ENCODE measurements around the gene TBC1D3K. TPM values are rescaled to one million over a fixed set of nuclear protein-coding genes. Genes with fewer than 3 reads are reported as not detected.

Gene TBC1D3K
- total and polyA plus RNA-seq, 2 donors (not counting 3 experiments of a cell fraction or from before 2014, with no cell fraction given): not detected

GRCh38 chr17:37885136-37885535 lies 39.1 kb upstream of the TBC1D3K start:
- H2AFZ ChIP-seq (ENCODE audit: low read depth, low read length): no peak overlapping the region
- CTCF ChIA-PET: no interaction called here
- no peaks in the 10 kb centered on the region for H3K9me3 ChIP-seq (replicated peaks; ENCODE audit: control insufficient read depth, insufficient read depth, low read length)

DNA sequence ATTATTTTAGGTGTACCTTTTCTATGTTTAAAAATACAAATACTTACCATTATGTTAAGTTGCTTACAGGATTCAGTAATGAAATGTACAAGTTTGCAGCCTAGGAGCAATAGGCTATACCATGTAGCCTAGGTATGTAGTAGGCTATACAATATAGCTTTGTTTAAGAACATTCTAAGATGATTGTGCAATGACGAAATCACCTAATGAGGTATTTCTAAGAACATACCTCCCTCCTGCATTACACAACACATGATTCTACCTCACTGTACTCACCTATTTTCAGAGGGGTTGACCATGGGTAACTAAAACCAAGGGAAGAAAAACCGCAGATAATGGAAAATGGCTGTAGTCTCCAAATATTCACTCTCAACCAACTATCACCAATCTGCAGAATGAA lies 35.3 kb upstream of the TBC1D3K start:
- no peak for TF ChIP-seq POLR2AphosphoS5 (IDR thresholded peaks at IDR 0.05; ENCODE audit: insufficient read depth, low read depth, low read length)
- no peak for TF ChIP-seq JUN (IDR thresholded peaks at IDR 0.05; ENCODE audit: borderline replicate concordance, insufficient read depth, insufficient read length, low read depth)
- TF ChIP-seq MYC (IDR thresholded peaks at IDR 0.05; ENCODE audit: low read depth, low read length): no peak
- TF ChIP-seq POLR2A (IDR thresholded peaks at IDR 0.05; ENCODE audit: low read depth, low read length): no peak
- TF ChIP-seq FOS (IDR thresholded peaks at IDR 0.05; ENCODE audit: borderline replicate concordance, insufficient read depth, low read length): no peak
- no peak for TF ChIP-seq MAX (IDR thresholded peaks at IDR 0.05; ENCODE audit: insufficient read depth, insufficient read length)
- TF ChIP-seq GATA2 (IDR thresholded peaks at IDR 0.05; ENCODE audit: insufficient read depth, insufficient read length, low read depth, low read length): no peak
- TF ChIP-seq EZH2 (IDR thresholded peaks at IDR 0.05; ENCODE audit: borderline replicate concordance, low read depth, low read length, severe bottlenecking): no peak
- no peak for TF ChIP-seq CTCF (IDR thresholded peaks at IDR 0.05; ENCODE audit: extremely low read depth in 1 of 2, insufficient read depth in 1 of 2, low read depth in 1 of 2, low read length in 2 of 2)
- no peak overlapping the region for H3K9ac ChIP-seq (replicated peaks; ENCODE audit: extremely low read depth, insufficient read depth, low read length)
- dilution Hi-C loops (cut with MboI; ENCODE audit: extremely low pct_ligation_motif_present, low sequenced_read_pairs) (no loop called here), intact Hi-C loops (cut with micrococcal nuclease) (no loop called here)
- no peaks in the 10 kb centered on the region for H4K20me1 ChIP-seq (replicated peaks; ENCODE audit: control insufficient read depth, extremely low read depth, insufficient read depth, low read length)
- no peak for FAIRE-seq
- H3K4me1 ChIP-seq (ENCODE audit: control insufficient read depth, extremely low read depth, insufficient read depth, low read length): no peaks in the 10 kb centered on the region
- no peak overlapping the region for H3K4me3 ChIP-seq (replicated peaks in 1 of 3; ENCODE audit: insufficient read depth in 1 of 3, low read depth in 1 of 3, low read length in 3 of 3)
- H3K36me3 ChIP-seq (ENCODE audit: control insufficient read depth in 2 of 2, extremely low read depth in 1 of 2, insufficient read depth in 2 of 2, low read length in 2 of 2): no peaks in the 10 kb centered on the region
- ChIA-PET POLR2A (no interaction called here), CTCF (no interaction called here)
- no peaks in the 10 kb centered on the region for H3K79me2 ChIP-seq (ENCODE audit: control insufficient read depth, insufficient read depth, low read length)
- no peaks in the 10 kb centered on the region for H3K9me3 ChIP-seq (replicated peaks; ENCODE audit: control insufficient read depth, insufficient read depth, low read length)
- H3K27me3 ChIP-seq (ENCODE audit: control insufficient read depth in 2 of 2, insufficient read depth in 2 of 2, low read length in 2 of 2): no peaks in the 10 kb centered on the region
- no peaks in the 10 kb centered on the region for H3K9me1 ChIP-seq (replicated peaks; ENCODE audit: control insufficient read depth, extremely low read depth, insufficient read depth, low read length)
- no peak overlapping the region for H2AFZ ChIP-seq (ENCODE audit: low read depth, low read length)
- H3K27ac ChIP-seq (ENCODE audit: insufficient read depth, low read depth, low read length): no peak overlapping the region
- no peak overlapping the region for H3K4me2 ChIP-seq (ENCODE audit: insufficient read depth, low read length)
- no TSS peak for BruUV-seq (replicated peaks)
- no peak for DNase-seq (ENCODE audit: low read depth, low spot score)

More at GRCh38 chr17:37885136-37885535, 39.1 kb upstream of the TBC1D3K start:
- no TSS peak for BruUV-seq (replicated peaks)
- intact Hi-C loops (cut with micrococcal nuclease): no loop called here
- Histone ChIP-seq H4K20me1 (replicated peaks; ENCODE audit: control insufficient read depth, extremely low read depth, insufficient read depth, low read length) (no peaks in the 10 kb centered on the region), H3K9me1 (replicated peaks; ENCODE audit: control insufficient read depth, extremely low read depth, insufficient read depth, low read length) (no peaks in the 10 kb centered on the region), H3K79me2 (ENCODE audit: control insufficient read depth, insufficient read depth, low read length) (no peaks in the 10 kb centered on the region), H3K4me1 (ENCODE audit: control insufficient read depth, extremely low read depth, insufficient read depth, low read length) (no peaks in the 10 kb centered on the region), H3K4me3 (replicated peaks in 1 of 3; ENCODE audit: insufficient read depth in 1 of 3, low read depth in 1 of 3, low read length in 3 of 3) (no peak overlapping the region), H3K4me2 (ENCODE audit: insufficient read depth, low read length) (no peak overlapping the region), H3K27ac (ENCODE audit: insufficient read depth, low read depth, low read length) (no peak overlapping the region), H3K36me3 (ENCODE audit: control insufficient read depth in 2 of 2, extremely low read depth in 1 of 2, insufficient read depth in 2 of 2, low read length in 2 of 2) (no peaks in the 10 kb centered on the region), H3K9ac (replicated peaks; ENCODE audit: extremely low read depth, insufficient read depth, low read length) (no peak overlapping the region), H3K27me3 (ENCODE audit: control insufficient read depth in 2 of 2, insufficient read depth in 2 of 2, low read length in 2 of 2) (no peaks in the 10 kb centered on the region)
- DNase-seq (ENCODE audit: low read depth, low spot score) (no peak), FAIRE-seq (no peak)
- dilution Hi-C loops (cut with MboI; ENCODE audit: extremely low pct_ligation_motif_present, low sequenced_read_pairs): no loop called here
- POLR2A ChIA-PET: no interaction called here
- TF ChIP-seq CTCF (IDR thresholded peaks at IDR 0.05; ENCODE audit: extremely low read depth in 1 of 2, insufficient read depth in 1 of 2, low read depth in 1 of 2, low read length in 2 of 2): no peak
